GM21576 (cell line): ENCODE data around the gene TMEM59.

Experiments used
- ATAC-seq: cut with Tn5 transposase; IDR thresholded peaks from one replicate; pipeline ENCODE4 v1.9.1; 2021; ENCODE audit warnings: mild to moderate bottlenecking, moderate library complexity; ENCODE audit not compliant: unreplicated experiment

Gene TMEM59

GRCh38 chr1:53986458-53986857 is 66.5 kb downstream of the TMEM59 start:
- ATAC-seq = no peak

- no peak for ATAC-seq
Measured at GRCh38 chr1:53984726-53985125, 68.3 kb downstream of the TMEM59 start.

GRCh38 chr1:53982763-53983104 is 70.3 kb downstream of the TMEM59 start:
- no peak for ATAC-seq

- ATAC-seq = no peak
Measured at GRCh38 chr1:53982034-53982762, 70.8 kb downstream of the TMEM59 start.

- no peak for ATAC-seq
Measured at GRCh38 chr1:53981220-53981619, 71.8 kb downstream of the TMEM59 start.

GRCh38 chr1:53979712-53980450 is 73.1 kb downstream of the TMEM59 start:
- ATAC-seq = no peak
